Osteocyte (in vitro differentiated cells): ENCODE data around the gene FASLG. TPM values are rescaled to one million over a fixed set of nuclear protein-coding genes. Genes with fewer than 3 reads are reported as not detected.
A peak's percentile ranks its signal among the peaks of the same experiment; 100 is the strongest.

Experiments
- DNase-seq: peaks from one replicate; pipeline ENCODE4 v3.0.0; 2021; ENCODE audit warnings: mixed read lengths; ENCODE audit not compliant: unreplicated experiment; ENCODE audit errors: extremely low spot score
- H3K27ac Mint-ChIP-seq: one replicate; pipeline ENCODE4 v1.8.0; 2021; ENCODE audit warnings: mild to moderate bottlenecking, mixed read lengths; ENCODE audit not compliant: unreplicated experiment
- H3K27me3 Mint-ChIP-seq: one replicate; pipeline ENCODE4 v1.8.0; 2021; ENCODE audit warnings: mixed read lengths; ENCODE audit not compliant: unreplicated experiment
- H3K36me3 Mint-ChIP-seq: one replicate; pipeline ENCODE4 v1.8.0; 2021; ENCODE audit warnings: mixed read lengths; ENCODE audit not compliant: unreplicated experiment
- H3K4me1 Mint-ChIP-seq: one replicate; pipeline ENCODE4 v1.8.0; 2021; ENCODE audit warnings: mixed read lengths; ENCODE audit not compliant: unreplicated experiment
- H3K4me3 Mint-ChIP-seq: one replicate; pipeline ENCODE4 v1.8.0; 2021; ENCODE audit warnings: mild to moderate bottlenecking, moderate library complexity, mixed read lengths; ENCODE audit not compliant: unreplicated experiment
- H3K9me3 Mint-ChIP-seq: one replicate; pipeline ENCODE4 v1.8.0; 2021; ENCODE audit warnings: mixed read lengths; ENCODE audit not compliant: unreplicated experiment
- CTCF ChIP-seq: fragments of 200-600 bp; sonication (generic); IDR thresholded peaks from 2 replicates; pipeline ENCODE4 v1.5.0; 2021; ENCODE audit warnings: antibody characterized with exemption, mild to moderate bottlenecking, moderate library complexity
- total RNA-seq: library from RNA; stranded (reverse); gene quantifications from 2 replicates; pipeline ENCODE4 v1.2.1, GENCODE V29; 2021

FASLG gene
- total RNA-seq, 1 donor from 2014 or later = not detected

- TF ChIP-seq CTCF = no peak
- no peak for DNase-seq
- peaks cover 10% of the 10 kb centered on the region for H3K4me1 Mint-ChIP-seq
- no peak overlapping the region for H3K4me3 Mint-ChIP-seq
- no peaks in the 10 kb centered on the region for H3K27me3 Mint-ChIP-seq
- no peaks in the 10 kb centered on the region for H3K9me3 Mint-ChIP-seq
- H3K27ac Mint-ChIP-seq = no peak overlapping the region
- no peaks in the 10 kb centered on the region for H3K36me3 Mint-ChIP-seq
Observed at GRCh38 chr1:172628401-172628800, 30.5 kb upstream of the FASLG start.

GRCh38 chr1:172629170-172629569 is 29.7 kb upstream of the FASLG start:
- H3K4me3 Mint-ChIP-seq = no peak overlapping the region
- H3K27me3 Mint-ChIP-seq = no peaks in the 10 kb centered on the region
- TF ChIP-seq CTCF = no peak
- no peak overlapping the region for H3K27ac Mint-ChIP-seq
- no peaks in the 10 kb centered on the region for H3K36me3 Mint-ChIP-seq
- H3K4me1 Mint-ChIP-seq = peaks cover 10% of the 10 kb centered on the region
- H3K9me3 Mint-ChIP-seq = no peaks in the 10 kb centered on the region
- no peak for DNase-seq

- no peak for TF ChIP-seq CTCF
- Mint-ChIP-seq H3K4me1 (peaks cover 10% of the 10 kb centered on the region), H3K36me3 (no peaks in the 10 kb centered on the region), H3K27me3 (no peaks in the 10 kb centered on the region), H3K9me3 (no peaks in the 10 kb centered on the region), H3K27ac (peak overlapping the region; percentile 47), H3K4me3 (no peak overlapping the region)
- DNase-seq = no peak
Observed at GRCh38 chr1:172629638-172630037, 29.3 kb upstream of the FASLG start.

- H3K4me3 Mint-ChIP-seq = no peak overlapping the region
- H3K9me3 Mint-ChIP-seq = no peaks in the 10 kb centered on the region
- peak overlapping the region; percentile 47 for H3K27ac Mint-ChIP-seq
- no peak for DNase-seq
- TF ChIP-seq CTCF = no peak
- no peaks in the 10 kb centered on the region for H3K27me3 Mint-ChIP-seq
- peaks cover 10% of the 10 kb centered on the region for H3K4me1 Mint-ChIP-seq
- H3K36me3 Mint-ChIP-seq = no peaks in the 10 kb centered on the region
Observed at GRCh38 chr1:172630056-172630818, 28.7 kb upstream of the FASLG start.

- TF ChIP-seq CTCF = no peak
- no peak for DNase-seq
- Mint-ChIP-seq H3K36me3 (no peaks in the 10 kb centered on the region), H3K27me3 (no peaks in the 10 kb centered on the region), H3K27ac (no peak overlapping the region), H3K4me3 (no peak overlapping the region), H3K9me3 (no peaks in the 10 kb centered on the region), H3K4me1 (peaks cover 10% of the 10 kb centered on the region)
Observed at GRCh38 chr1:172630868-172631267, 28.0 kb upstream of the FASLG start.
